Kidney (tissue), 14 donors: Measurements from ENCODE around the gene TBPL1. TPM values are rescaled to one million over a fixed set of nuclear protein-coding genes. Genes with fewer than 3 reads are reported as not detected.
A peak's percentile ranks its signal among the peaks of the same experiment; 100 is the strongest.

Experiments
- DNase-seq, 5 donors: peaks; one replicate each; pipeline ENCODE4 v3.0.0-alpha.2; 2013 to 2020
- FAIRE-seq: peaks from 2 replicates; lab custom pipeline; 2012; peaks lifted over from hg19 to GRCh38; lab: Jason Lieb, UNC
- H3K27ac ChIP-seq, 2 donors: one replicate each; pipeline ENCODE4 v1.7.0; 2013; ENCODE audit warnings: low read depth in 2 of 2, low read length in 2 of 2, inconsistent platforms in 1 of 2
- H3K27me3 ChIP-seq: one replicate; pipeline ENCODE4 v1.7.1; 2013; ENCODE audit warnings: low read length, inconsistent platforms; ENCODE audit not compliant: control insufficient read depth, insufficient read depth
- H3K36me3 ChIP-seq, 3 donors: one replicate each; pipeline versions ENCODE4 v1.7.0 to v1.7.1; 2013; ENCODE audit warnings: low read length in 3 of 3, control low read depth in 1 of 3, inconsistent platforms in 1 of 3; ENCODE audit not compliant: insufficient read depth in 3 of 3, control insufficient read depth in 2 of 3
- H3K4me1 ChIP-seq, 3 donors: one replicate each; pipeline versions ENCODE4 v1.7.0 to v1.7.1; 2013; ENCODE audit warnings: low read length in 3 of 3, inconsistent platforms in 1 of 3, low read depth in 1 of 3; ENCODE audit not compliant: control insufficient read depth in 2 of 3, insufficient read depth in 2 of 3
- H3K4me3 ChIP-seq, 3 donors: one replicate each; pipeline versions ENCODE4 v1.7.0 to v1.8.1; 2013; ENCODE audit warnings: low read length in 3 of 3, control low read depth in 1 of 3, inconsistent platforms in 1 of 3
- H3K9ac ChIP-seq, 3 donors: one replicate each; pipeline versions ENCODE4 v1.7.0 to v1.7.1; 2013; ENCODE audit warnings: low read length in 3 of 3, control low read depth in 1 of 3, inconsistent platforms in 1 of 3
- H3K9me3 ChIP-seq, 3 donors: one replicate each; pipeline versions ENCODE4 v1.7.0 to v1.7.1; 2013; ENCODE audit warnings: low read length in 3 of 3, control low read depth in 1 of 3, inconsistent platforms in 1 of 3; ENCODE audit not compliant: control insufficient read depth in 2 of 3, insufficient read depth in 1 of 3
- intact Hi-C: fragments of 100-400 bp; cut with DNase I; formaldehyde crosslinking; loops from one replicate; pipeline ENCODE4 v1.11.1; 2022
- polyA plus RNA-seq: library from polyadenylated mRNA; stranded (reverse); fragments of 350-450 nt; fragmentation: Illumina TruSeq; extraction: RNeasy Lipid Tissue Mini Kit (QIAGEN cat#74804); gene quantifications from one replicate; pipeline ENCODE4 v1.2.3, GENCODE V29; 2014; ENCODE audit warnings: low read depth, low replicate concordance; ENCODE audit not compliant: insufficient read depth
- total RNA-seq: library from RNA; stranded (reverse); fragmentation: NEBNext Ultra II Directional; extraction: Animal tissue kit (Norgen Biotek cat#: 25700); gene quantifications from one replicate; pipeline ENCODE4 v1.2.1, GENCODE V29; 2021
- TF ChIP-seq, protein P1 (sequence below): IDR thresholded peaks from 3 replicates; pipeline ENCODE4 v1.5.1; 2012; ENCODE audit warnings: mild to moderate bottlenecking, moderate library complexity, borderline replicate concordance; ENCODE audit not compliant: insufficient read depth; ENCODE audit errors: extremely low read depth
- donor health status: control.
- donor health status: control.
- donor health status: control.
- donor health status: control.
- donor health status: control.
- donor health status: DM: yes; HTN: yes; CAD: no.
- donor health status: Normal renal cell carcinoma (clear cell type).

The TBPL1 gene
- total and polyA plus RNA-seq, 2 donors from 2014 or later: 17.3 to 20.7 TPM

DNA sequence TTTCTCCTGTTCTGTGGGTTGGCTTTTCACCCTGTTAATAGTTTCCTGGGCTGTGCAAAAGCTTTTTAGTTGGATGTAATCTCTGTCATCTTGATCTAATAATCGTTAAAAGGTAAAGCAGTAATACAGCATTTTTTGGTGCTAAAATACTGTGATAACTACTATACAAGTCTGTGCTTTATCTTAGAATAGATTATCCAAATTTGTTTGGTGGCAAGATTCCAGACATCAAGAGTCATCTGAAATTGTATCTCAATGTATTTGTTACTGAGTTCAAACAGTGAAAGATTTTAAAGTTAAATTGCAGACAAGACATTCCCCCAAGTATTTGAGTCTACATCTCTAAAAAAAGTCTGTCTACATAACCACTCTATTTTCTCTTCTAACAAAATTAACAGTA is 18.8 kb downstream of the TBPL1 start:
- Histone ChIP-seq H3K9me3 (no peaks in the 10 kb centered on the region), H3K27ac (no peak overlapping the region), H3K9ac (no peak overlapping the region), H3K36me3 (no peaks in the 10 kb centered on the region), H3K27me3 (no peaks in the 10 kb centered on the region), H3K4me3 (no peak overlapping the region), H3K4me1 (peaks cover 0 to 7% (median 2%) of the 10 kb centered on the region in 3 donors)
- TF ChIP-seq, protein P1, sequence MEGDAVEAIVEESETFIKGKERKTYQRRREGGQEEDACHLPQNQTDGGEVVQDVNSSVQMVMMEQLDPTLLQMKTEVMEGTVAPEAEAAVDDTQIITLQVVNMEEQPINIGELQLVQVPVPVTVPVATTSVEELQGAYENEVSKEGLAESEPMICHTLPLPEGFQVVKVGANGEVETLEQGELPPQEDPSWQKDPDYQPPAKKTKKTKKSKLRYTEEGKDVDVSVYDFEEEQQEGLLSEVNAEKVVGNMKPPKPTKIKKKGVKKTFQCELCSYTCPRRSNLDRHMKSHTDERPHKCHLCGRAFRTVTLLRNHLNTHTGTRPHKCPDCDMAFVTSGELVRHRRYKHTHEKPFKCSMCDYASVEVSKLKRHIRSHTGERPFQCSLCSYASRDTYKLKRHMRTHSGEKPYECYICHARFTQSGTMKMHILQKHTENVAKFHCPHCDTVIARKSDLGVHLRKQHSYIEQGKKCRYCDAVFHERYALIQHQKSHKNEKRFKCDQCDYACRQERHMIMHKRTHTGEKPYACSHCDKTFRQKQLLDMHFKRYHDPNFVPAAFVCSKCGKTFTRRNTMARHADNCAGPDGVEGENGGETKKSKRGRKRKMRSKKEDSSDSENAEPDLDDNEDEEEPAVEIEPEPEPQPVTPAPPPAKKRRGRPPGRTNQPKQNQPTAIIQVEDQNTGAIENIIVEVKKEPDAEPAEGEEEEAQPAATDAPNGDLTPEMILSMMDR: no peak
- no peak for DNase-seq
- FAIRE-seq: no peak
- intact Hi-C loops: no loop called here

DNA sequence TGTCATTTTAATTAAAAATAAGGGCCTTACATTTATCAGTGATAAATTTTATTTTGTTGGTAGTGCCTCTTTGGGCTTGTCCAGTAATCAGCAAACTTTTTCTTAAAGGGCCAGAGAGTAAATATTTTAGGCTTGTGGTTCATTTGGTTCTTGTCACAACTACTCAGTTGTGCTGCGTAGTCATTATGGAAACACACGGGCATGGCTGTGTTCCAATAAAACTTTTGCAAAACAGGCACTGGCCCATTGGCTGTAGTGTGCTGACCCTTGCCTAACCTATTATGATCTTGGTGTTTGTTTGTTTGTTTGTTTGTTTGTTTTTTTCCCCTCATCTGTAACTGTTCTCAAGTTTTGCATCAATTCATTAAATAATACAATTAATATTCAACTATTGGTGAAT is 19.4 kb downstream of the TBPL1 start:
- intact Hi-C loops: no loop called here
- H3K9ac ChIP-seq: no peak overlapping the region
- TF ChIP-seq, protein P1: no peak

DNA sequence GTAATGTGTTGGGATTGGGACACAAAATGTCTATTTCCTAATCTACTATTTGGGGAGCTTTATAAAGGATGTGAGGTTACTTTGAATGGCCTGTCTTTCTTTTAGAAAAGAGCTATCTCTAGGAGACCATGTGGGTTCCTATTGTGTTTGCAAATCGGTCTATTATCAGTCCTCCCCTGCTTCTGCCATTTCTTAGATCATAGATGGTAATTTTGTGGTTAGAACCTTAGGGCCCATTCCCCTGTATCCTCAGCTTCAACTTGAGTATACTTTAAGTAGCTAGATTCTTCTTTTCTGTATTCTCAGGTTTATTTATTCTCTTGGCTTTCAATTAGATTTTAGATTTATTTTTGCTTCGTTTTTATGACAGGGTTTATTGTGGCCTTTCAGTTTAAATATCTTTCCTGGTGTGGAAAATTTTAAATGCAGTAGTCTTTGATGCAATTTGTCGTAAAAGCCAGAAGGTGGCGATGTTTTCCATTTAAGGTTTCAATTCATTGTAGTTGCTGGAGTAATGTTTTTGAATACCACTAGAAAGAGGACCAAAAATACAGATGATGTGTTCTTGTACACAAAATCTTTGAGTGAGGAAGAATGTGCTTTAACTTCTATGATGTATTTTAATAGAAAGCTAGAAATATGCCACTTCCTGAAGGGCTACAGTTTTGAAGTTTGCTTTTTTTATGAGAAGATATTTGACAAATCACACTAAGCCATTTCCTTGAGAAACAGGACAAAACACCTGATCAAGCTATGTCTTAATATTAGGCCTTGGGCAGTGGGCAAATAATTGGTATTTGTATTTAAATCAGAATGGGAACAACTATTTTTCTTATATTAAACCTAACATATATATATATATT is 20.3 kb downstream of the TBPL1 start:
- Histone ChIP-seq H3K27ac (no peak overlapping the region), H3K9ac (no peak overlapping the region), H3K27me3 (no peaks in the 10 kb centered on the region), H3K36me3 (no peaks in the 10 kb centered on the region), H3K4me1 (peaks cover 0 to 15% (median 2%) of the 10 kb centered on the region in 3 donors), H3K4me3 (no peak overlapping the region), H3K9me3 (no peaks in the 10 kb centered on the region)
- peak in 2 of 5 donors; percentile 48 to 73 for DNase-seq
- intact Hi-C loops: no loop called here
- FAIRE-seq: peak; percentile 98
- TF ChIP-seq, protein P1: peak; percentile 77

More for the DNA sequence above, 19.4 kb downstream of the TBPL1 start:
- Histone ChIP-seq H3K27me3 (no peaks in the 10 kb centered on the region), H3K27ac (no peak overlapping the region), H3K4me1 (peaks cover 0 to 7% (median under 1%) of the 10 kb centered on the region in 3 donors), H3K4me3 (no peak overlapping the region), H3K9me3 (no peaks in the 10 kb centered on the region), H3K36me3 (no peaks in the 10 kb centered on the region)
- no peak for FAIRE-seq
- no peak for DNase-seq
